ENCODE data around the gene KRT33A. TPM values are rescaled to one million over a fixed set of nuclear protein-coding genes. Genes with fewer than 3 reads are reported as not detected.

Gene KRT33A
- total and polyA plus RNA-seq, 2 of the 8 experiments (the other 6 are each of a cell fraction or from before 2014, with no cell fraction given) = not detected

DNA sequence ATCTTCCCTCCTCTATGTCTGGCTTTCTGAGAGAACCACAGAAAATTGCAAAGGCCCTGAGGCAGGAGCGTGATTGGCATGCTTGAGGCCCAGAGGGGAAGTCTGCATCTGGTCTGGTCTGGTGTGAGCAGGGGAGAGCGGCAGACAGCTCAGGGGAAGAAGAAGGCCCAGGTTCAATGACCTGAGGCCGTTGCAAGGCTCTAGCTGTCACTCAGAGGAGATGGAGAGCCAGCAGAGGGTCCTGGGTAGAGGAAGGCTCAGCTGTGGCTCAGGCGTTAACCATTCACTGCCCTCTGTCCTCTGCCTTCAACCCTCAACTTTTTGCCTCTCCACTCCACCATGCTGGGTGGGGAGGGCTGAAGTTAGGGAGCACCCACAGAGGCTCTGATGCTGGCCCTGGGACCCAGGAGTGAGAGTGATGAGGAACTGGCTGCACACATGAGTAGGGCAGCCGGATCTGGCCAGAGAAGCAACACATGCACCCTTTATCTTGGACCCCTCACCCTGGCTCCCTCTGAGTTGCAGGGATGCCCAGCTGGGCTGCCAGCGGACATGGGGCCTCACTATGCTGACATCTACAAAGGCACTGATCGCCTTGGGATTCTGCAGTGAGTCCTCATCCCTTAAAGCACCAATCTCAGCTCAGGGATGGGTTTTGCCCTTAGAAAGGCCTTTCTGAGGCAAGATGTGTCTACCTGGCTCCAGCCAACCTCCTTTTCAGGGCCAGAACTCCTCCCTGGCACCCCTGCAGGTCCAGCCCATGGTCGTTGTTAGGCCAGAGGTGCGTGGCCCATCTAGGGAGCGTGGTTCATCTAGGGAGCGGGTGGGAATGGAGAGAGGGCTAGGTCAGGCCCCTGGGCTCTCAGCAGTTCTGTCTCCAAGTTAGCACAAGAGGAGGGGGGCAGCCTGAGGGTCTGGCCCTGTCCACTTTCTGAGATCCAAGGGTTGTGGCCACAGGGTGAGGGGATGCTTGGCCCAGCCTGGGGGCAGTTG is 27.4 kb downstream of the KRT33A start (continued):
- TF ChIP-seq, protein P1, sequence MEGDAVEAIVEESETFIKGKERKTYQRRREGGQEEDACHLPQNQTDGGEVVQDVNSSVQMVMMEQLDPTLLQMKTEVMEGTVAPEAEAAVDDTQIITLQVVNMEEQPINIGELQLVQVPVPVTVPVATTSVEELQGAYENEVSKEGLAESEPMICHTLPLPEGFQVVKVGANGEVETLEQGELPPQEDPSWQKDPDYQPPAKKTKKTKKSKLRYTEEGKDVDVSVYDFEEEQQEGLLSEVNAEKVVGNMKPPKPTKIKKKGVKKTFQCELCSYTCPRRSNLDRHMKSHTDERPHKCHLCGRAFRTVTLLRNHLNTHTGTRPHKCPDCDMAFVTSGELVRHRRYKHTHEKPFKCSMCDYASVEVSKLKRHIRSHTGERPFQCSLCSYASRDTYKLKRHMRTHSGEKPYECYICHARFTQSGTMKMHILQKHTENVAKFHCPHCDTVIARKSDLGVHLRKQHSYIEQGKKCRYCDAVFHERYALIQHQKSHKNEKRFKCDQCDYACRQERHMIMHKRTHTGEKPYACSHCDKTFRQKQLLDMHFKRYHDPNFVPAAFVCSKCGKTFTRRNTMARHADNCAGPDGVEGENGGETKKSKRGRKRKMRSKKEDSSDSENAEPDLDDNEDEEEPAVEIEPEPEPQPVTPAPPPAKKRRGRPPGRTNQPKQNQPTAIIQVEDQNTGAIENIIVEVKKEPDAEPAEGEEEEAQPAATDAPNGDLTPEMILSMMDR (IDR thresholded peaks at IDR 0.05; ENCODE audit: control extremely low read depth in 1 of 3, insufficient read depth in 1 of 3, low read depth in 1 of 3, low read length in 3 of 3) = no peak
- TF ChIP-seq SIX5 (IDR thresholded peaks at IDR 0.05; ENCODE audit: low read depth, low read length) = no peak

Data from H1 (cell line).